NOMO-1 treated with DMSO at 0.1 percent for 48 hours (cell line): ENCODE data around the gene ALG10B.

Source experiments
- DNase-seq: peaks from one replicate; lab custom pipeline; 2025; ENCODE audit not compliant: unreplicated experiment; lab: John Stamatoyannopoulos, UW

Gene ALG10B

DNA sequence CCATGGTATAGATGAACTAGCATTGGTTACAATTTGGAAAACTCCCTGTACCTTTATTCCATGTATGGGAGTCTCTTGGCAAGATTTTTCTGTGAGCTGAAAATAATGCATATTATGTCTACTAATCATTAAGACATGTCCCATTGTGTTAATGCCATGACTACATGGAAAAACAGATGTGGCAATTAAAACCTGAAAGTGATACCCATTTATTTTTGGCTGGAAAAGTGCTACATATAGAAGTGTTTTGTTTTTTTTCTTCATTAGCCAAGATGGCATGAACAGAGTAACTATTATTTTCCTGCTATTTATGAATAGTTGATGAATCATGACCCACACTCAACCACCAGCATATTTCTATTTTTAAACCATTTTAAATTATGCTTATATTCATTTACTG, 58.2 kb downstream of the ALG10B start:
- no peak for DNase-seq
